ENCODE results near the gene CHURC1. TPM values are rescaled to one million over a fixed set of nuclear protein-coding genes. Genes with fewer than 3 reads are reported as not detected.

The CHURC1 gene
- total RNA-seq, 1 experiment from 2014 or later: 52.4 TPM

- no peak for TF ChIP-seq ZSCAN18 (CRISPR knock-in tag; IDR thresholded peaks at IDR 0.05)
- 0 out of 2 replicates have a peak, but pooled peaks have one; percentile 32 for TF ChIP-seq ETV6 (CRISPR knock-in tag; IDR thresholded peaks at IDR 0.05)
- TF ChIP-seq MXD4 (CRISPR knock-in tag; IDR thresholded peaks at IDR 0.05; ENCODE audit: borderline replicate concordance): no peak
- no peak for TF ChIP-seq FOXP1 (CRISPR knock-in tag; IDR thresholded peaks at IDR 0.05; ENCODE audit: borderline replicate concordance)
- 0 out of 2 replicates have a peak, but pooled peaks have one; percentile 25 for TF ChIP-seq ZNF281 (CRISPR knock-in tag; IDR thresholded peaks at IDR 0.05)
- no peak for TF ChIP-seq CREB1 (CRISPR knock-in tag; IDR thresholded peaks at IDR 0.05)
- no peak for TF ChIP-seq USF1 (CRISPR knock-in tag; IDR thresholded peaks at IDR 0.05)
- 0 out of 2 replicates have a peak, but pooled peaks have one; percentile 29 for TF ChIP-seq HMGXB4 (CRISPR knock-in tag; IDR thresholded peaks at IDR 0.05)
- no peak for TF ChIP-seq ZNF317 (CRISPR knock-in tag; IDR thresholded peaks at IDR 0.05; ENCODE audit: borderline replicate concordance, low read depth)
- 0 out of 2 replicates have a peak, but pooled peaks have one; percentile 19 for TF ChIP-seq FOXP4 (CRISPR knock-in tag; IDR thresholded peaks at IDR 0.05)
- no peak; the same call in 1 of the 2 replicates for TF ChIP-seq TEAD1 (CRISPR knock-in tag; IDR thresholded peaks at IDR 0.05)
- no peak for TF ChIP-seq TCF7 (CRISPR knock-in tag; IDR thresholded peaks at IDR 0.05; ENCODE audit: low read depth)
- no peak for TF ChIP-seq JUN (CRISPR knock-in tag; IDR thresholded peaks at IDR 0.05)
- no peak for TF ChIP-seq ZNF138 (CRISPR knock-in tag; conservative IDR thresholded peaks at IDR 0.05)
- TF ChIP-seq STAT6 (CRISPR knock-in tag; conservative IDR thresholded peaks at IDR 0.05; ENCODE audit: low read depth): no peak
- no peak for TF ChIP-seq CDX4 (CRISPR knock-in tag; IDR thresholded peaks at IDR 0.05; ENCODE audit: borderline replicate concordance)
- no peak for TF ChIP-seq NFATC4 (CRISPR knock-in tag; IDR thresholded peaks at IDR 0.05)
- TF ChIP-seq ZNF423 (CRISPR knock-in tag; IDR thresholded peaks at IDR 0.05): no peak
- TF ChIP-seq ZBTB43 (CRISPR knock-in tag; IDR thresholded peaks at IDR 0.05): no peak
Measured at GRCh38 chr14:64880221-64881121, 33.8 kb upstream of the CHURC1 start (continued).
